Fibroblast of skin of left quadriceps (primary cell): Measurements from ENCODE around the gene LTO1.

Source experiments
- DNase-seq, 2 experiments: peaks; one replicate each; pipeline ENCODE4 v3.0.0-alpha.2; 2013; ENCODE audit warnings: low read depth in 2 of 2

Gene LTO1

DNA sequence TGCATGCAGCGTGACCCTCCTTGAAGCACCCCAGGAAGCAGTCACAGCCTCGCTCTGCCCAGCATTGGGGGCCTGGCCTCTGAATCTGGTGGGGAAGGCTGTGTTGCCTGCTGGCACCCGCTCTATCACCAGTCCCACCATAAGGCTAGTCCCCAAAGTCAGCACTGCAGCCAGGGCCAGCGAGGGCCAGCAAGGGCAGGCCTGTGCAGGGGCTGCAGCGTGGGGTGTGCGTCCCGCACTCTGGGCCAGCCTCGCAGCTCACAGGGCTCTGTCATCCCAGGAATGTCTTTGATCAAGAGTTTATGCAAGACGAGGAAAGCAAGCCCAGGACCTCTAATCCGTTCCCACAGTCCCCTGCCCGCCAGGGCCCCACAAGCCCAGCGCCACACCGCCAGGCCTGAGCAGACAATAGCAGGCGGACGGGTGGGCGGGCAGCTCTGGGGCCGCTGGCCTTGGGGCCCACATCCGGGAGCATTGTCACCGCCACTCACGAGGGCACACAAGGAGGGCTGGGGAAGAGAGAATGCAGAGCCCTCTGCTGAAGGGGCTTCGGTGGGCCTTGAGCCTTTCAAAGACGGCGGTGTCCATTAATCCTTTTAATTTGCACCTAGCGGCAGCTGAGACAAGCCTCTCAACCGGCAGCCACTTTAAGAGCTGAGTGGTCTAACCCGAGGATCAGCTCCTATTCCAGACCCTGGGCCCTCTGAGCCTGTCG is 17.1 kb downstream of the LTO1 start:
- no peak for DNase-seq

- DNase-seq: no peak
Measured at GRCh38 chr11:69657456-69657910, 17.7 kb downstream of the LTO1 start.

- no peak for DNase-seq
Measured at GRCh38 chr11:69656536-69657455, 18.4 kb downstream of the LTO1 start.

DNA sequence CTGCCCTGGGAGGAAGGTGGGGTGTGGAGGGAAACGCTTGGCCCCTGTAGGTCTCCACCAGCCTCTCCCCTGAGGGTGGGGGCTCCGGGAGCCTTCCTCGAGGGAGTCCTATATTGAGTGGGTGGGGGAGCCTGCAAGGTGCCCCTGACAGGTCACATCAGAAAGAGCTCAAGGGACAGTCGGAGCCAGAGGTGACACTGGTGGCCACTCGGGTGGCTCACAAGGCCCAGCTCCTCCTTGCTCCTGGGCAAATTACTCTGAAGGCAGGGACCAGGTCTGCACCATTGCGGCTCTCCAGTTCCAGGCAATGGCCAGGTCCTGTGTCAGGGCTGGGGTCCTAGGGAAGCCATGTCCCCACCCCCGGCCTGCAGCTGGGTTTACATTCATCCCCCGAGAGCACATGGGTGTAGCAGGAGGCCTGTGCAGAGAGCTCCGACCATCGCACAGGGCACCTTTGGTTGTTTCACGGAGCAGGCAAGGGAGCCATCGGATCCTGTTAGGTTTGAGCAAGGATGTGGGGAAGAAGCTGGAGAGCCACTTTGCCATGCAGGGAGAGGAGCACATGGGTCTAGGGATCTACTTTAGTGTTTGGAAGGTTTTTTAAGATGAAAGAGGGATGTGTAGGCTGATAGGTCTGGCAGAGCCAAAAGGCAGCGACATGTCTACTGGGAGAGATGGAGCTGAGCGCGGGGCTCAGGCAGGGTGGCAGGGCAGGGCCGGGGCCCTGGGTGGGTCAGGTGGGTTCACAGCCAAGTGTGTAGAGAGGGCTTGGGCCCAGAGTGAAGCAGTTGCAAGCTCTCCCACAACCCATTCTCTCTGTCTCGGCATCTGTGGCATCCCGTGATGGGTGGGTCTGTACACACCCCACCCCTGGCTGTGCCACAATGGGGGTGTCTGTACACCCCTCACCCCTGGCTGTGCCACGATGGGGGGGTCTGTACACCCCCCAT is 19.4 kb downstream of the LTO1 start:
- no peak for DNase-seq

- DNase-seq: no peak
Measured at GRCh38 chr11:69654660-69655478, 20.3 kb downstream of the LTO1 start.

GRCh38 chr11:69654001-69654659 is 21.0 kb downstream of the LTO1 start:
- DNase-seq: no peak

DNA sequence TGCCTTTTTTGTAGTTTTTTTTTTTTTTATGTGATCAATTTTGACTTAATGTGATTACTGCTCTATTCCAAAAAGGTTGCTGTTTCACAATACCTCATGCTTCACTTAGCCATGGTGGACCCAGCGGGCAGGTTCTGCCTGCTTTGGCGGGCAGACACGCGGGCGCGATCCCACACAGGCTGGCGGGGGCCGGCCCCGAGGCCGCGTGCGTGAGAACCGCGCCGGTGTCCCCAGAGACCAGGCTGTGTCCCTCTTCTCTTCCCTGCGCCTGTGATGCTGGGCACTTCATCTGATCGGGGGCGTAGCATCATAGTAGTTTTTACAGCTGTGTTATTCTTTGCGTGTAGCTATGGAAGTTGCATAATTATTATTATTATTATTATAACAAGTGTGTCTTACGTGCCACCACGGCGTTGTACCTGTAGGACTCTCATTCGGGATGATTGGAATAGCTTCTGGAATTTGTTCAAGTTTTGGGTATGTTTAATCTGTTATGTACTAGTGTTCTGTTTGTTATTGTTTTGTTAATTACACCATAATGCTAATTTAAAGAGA is 21.7 kb downstream of the LTO1 start:
- no peak for DNase-seq

DNA sequence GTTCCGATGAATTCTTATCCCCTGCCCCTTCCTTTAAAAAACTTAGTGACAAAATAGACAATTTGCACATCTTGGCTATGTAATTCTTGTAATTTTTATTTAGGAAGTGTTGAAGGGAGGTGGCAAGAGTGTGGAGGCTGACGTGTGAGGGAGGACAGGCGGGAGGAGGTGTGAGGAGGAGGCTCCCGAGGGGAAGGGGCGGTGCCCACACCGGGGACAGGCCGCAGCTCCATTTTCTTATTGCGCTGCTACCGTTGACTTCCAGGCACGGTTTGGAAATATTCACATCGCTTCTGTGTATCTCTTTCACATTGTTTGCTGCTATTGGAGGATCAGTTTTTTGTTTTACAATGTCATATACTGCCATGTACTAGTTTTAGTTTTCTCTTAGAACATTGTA is 22.2 kb downstream of the LTO1 start:
- no peak for DNase-seq

DNA sequence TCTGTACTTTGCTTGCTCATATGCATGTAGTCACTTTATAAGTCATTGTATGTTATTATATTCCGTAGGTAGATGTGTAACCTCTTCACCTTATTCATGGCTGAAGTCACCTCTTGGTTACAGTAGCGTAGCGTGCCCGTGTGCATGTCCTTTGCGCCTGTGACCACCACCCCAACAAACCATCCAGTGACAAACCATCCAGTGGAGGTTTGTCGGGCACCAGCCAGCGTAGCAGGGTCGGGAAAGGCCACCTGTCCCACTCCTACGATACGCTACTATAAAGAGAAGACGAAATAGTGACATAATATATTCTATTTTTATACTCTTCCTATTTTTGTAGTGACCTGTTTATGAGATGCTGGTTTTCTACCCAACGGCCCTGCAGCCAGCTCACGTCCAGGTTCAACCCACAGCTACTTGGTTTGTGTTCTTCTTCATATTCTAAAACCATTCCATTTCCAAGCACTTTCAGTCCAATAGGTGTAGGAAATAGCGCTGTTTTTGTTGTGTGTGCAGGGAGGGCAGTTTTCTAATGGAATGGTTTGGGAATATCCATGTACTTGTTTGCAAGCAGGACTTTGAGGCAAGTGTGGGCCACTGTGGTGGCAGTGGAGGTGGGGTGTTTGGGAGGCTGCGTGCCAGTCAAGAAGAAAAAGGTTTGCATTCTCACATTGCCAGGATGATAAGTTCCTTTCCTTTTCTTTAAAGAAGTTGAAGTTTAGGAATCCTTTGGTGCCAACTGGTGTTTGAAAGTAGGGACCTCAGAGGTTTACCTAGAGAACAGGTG is 23.1 kb downstream of the LTO1 start:
- no peak for DNase-seq

DNA sequence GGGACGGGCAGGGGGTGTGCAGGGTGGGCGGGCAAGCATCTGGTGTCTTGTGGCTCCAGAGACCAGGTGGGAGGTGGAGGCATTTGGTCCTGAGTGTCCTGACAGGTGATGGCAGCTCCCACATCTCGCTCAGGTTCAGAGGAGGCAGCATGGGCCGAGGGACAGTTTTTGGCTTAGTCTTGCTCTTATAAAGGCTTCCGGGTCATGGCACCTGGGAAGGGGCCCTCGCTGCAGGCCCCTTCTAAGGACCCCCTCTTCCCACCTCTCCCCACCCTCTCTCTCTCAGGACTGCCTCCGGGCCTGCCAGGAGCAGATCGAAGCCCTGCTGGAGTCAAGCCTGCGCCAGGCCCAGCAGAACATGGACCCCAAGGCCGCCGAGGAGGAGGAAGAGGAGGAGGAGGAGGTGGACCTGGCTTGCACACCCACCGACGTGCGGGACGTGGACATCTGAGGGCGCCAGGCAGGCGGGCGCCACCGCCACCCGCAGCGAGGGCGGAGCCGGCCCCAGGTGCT is 24.3 kb downstream of the LTO1 start:
- DNase-seq: no peak

- no peak for DNase-seq
Measured at GRCh38 chr11:69650081-69650831, 24.9 kb downstream of the LTO1 start.

- DNase-seq: no peak
Measured at GRCh38 chr11:69649576-69649900, 25.6 kb downstream of the LTO1 start.

DNA sequence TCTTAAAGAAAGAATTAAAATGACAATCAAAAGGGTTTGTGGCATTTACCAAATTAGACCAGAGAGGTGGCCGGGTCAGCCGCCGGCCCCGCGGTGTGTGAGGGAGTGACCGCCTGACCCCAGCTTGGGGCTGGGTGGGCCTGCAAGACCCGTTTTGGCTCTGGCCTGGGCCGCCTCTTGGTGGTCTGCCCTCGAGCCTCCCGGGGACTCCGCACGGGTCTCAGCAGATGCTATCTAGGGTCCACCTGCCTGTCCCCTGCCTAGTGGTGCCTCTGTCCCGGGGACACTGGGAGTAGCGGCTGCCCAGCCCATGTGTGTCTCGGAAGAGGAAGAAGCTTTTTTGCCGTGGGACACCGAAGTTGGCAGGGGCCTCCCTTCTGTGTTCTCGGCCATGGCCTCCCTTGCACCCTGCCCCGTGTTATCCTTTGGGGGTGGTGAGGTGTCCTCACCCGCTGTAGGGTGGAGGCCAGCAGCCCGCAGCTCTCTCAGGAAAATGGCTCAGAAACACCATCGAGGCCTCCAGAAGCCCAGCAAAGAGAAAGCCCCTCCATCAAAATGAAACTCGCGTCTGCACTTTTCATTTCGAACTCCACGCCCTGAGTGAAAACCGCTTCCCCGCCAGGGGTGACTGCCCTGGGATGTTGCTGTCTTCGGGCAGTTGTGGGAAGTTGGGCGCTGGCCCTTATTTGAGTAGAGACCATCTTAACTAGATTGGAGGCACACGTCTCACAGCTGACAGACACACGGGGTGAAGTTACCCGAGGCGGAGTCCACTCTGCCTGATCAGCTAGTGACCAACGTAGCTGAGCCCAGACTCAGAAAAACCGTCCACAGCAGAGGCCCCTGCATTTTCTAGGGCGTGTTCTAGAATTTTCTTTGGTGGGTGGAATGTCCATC is 26.2 kb downstream of the LTO1 start:
- DNase-seq: no peak

GRCh38 chr11:69647761-69648497 is 27.2 kb downstream of the LTO1 start:
- DNase-seq: no peak

DNA sequence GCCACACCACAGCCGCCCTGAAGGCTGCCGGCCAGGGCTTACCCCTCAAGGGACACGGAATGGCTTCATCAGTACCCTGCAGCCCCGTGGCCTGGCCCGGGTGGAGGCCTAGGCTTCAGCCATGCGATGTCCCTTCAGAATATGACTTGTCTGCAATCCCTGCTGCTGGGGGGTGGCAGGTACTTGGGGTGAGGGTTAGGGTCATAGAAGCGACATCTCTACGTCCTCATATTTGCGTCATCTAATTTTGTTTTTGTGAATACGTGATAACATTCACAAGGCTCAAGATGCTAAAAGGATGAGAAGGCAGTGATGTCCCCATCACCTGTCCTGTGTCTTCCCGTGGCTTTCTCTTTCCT is 27.8 kb downstream of the LTO1 start:
- no peak for DNase-seq

- no peak for DNase-seq
Measured at GRCh38 chr11:69646493-69647389, 28.4 kb downstream of the LTO1 start.
